Caco-2 (cell line): ENCODE measurements around the gene IFI16. TPM values are rescaled to one million over a fixed set of nuclear protein-coding genes. Genes with fewer than 3 reads are reported as not detected.

Source experiments
- BruUV-seq: library from RNA; stranded (reverse); fragments of 400-500 nt; replicated peaks from 2 replicates; lab custom pipeline; 2021; lab: Mats Ljungman, UMichigan
- CTCF ChIA-PET: fragments of 300-600 bp; sonication (Branson Sonifier 250); formaldehyde crosslinking; loops from one replicate; lab custom pipeline; 2022; ENCODE audit warnings: antibody characterized with exemption; lab: Charles Lee
- POLR2A ChIA-PET: fragments of 300-600 bp; sonication (Branson Sonifier 250); formaldehyde crosslinking; loops from one replicate; lab custom pipeline; 2022; ENCODE audit warnings: antibody characterized with exemption; lab: Charles Lee
- DNase-seq, 2 experiments: peaks; one replicate each; pipeline versions ENCODE4 v3.0.0 to v3.0.0-alpha.2; 2020 to 2022
- H3K27me3 ChIP-seq: replicated peaks from 2 replicates; pipeline ENCODE4 v1.6.0; 2011; ENCODE audit warnings: low read length; ENCODE audit not compliant: control insufficient read depth, insufficient read depth
- H3K36me3 ChIP-seq: 2 replicates; pipeline ENCODE4 v1.5.1; 2011; ENCODE audit warnings: low read length; ENCODE audit not compliant: control insufficient read depth, insufficient read depth
- H3K4me1 ChIP-seq: fragments of 250-450 bp; sonication (Bioruptor Pico); 2 replicates; pipeline ENCODE4 v1.5.1; 2020; ENCODE audit warnings: mild to moderate bottlenecking
- H3K4me3 ChIP-seq: 2 replicates; pipeline ENCODE4 v1.5.1; 2011; ENCODE audit warnings: low read depth, mild to moderate bottlenecking, control low read depth, low read length
- H3K9me3 ChIP-seq: fragments of 250-450 bp; sonication (Bioruptor Pico); 2 replicates; pipeline ENCODE4 v1.5.1; 2020; ENCODE audit warnings: mild to moderate bottlenecking, moderate library complexity
- H3K27ac Mint-ChIP-seq: one replicate; pipeline ENCODE4 v1.8.0; 2022; ENCODE audit warnings: mixed read lengths; ENCODE audit not compliant: unreplicated experiment
- H3K27me3 Mint-ChIP-seq: one replicate; pipeline ENCODE4 v1.8.0; 2022; ENCODE audit warnings: mixed read lengths; ENCODE audit not compliant: insufficient read depth, unreplicated experiment
- H3K36me3 Mint-ChIP-seq: one replicate; pipeline ENCODE4 v1.8.0; 2022; ENCODE audit warnings: mild to moderate bottlenecking, mixed read lengths; ENCODE audit not compliant: insufficient read depth, unreplicated experiment
- H3K4me1 Mint-ChIP-seq: one replicate; pipeline ENCODE4 v1.8.0; 2022; ENCODE audit warnings: low read depth, mixed read lengths; ENCODE audit not compliant: unreplicated experiment
- H3K4me3 Mint-ChIP-seq: one replicate; pipeline ENCODE4 v1.8.0; 2022; ENCODE audit warnings: mild to moderate bottlenecking, moderate library complexity, mixed read lengths; ENCODE audit not compliant: unreplicated experiment
- H3K9me3 Mint-ChIP-seq: one replicate; pipeline ENCODE4 v1.8.0; 2022; ENCODE audit warnings: mixed read lengths; ENCODE audit not compliant: unreplicated experiment
- intact Hi-C: fragments of 100-400 bp; cut with micrococcal nuclease; formaldehyde crosslinking; loops from one replicate; pipeline ENCODE4 v1.10.0; 2022; ENCODE audit not compliant: unreplicated experiment
- total RNA-seq: library from RNA; stranded (reverse); gene quantifications from 2 replicates; pipeline ENCODE4 v1.2.3, GENCODE V29; 2022
- TF ChIP-seq, protein P1 (sequence below), 2 experiments: fragments of 200-600 bp in 1 of 2; IDR thresholded peaks; 1 replicate in 1 of 2; 2 replicates in 1 of 2; pipeline versions ENCODE4 v1.5.1 to v1.8.0; 2011 to 2022; ENCODE audit warnings: antibody characterized with exemption in 1 of 2, control low read depth in 1 of 2, inconsistent platforms in 1 of 2, low read depth in 1 of 2, low read length in 1 of 2, mild to moderate bottlenecking in 1 of 2, moderate library complexity in 1 of 2; ENCODE audit not compliant: insufficient read depth in 1 of 2, severe bottlenecking in 1 of 2, unreplicated experiment in 1 of 2

The IFI16 gene
- total RNA-seq, 1 experiment from 2014 or later: not detected

DNA sequence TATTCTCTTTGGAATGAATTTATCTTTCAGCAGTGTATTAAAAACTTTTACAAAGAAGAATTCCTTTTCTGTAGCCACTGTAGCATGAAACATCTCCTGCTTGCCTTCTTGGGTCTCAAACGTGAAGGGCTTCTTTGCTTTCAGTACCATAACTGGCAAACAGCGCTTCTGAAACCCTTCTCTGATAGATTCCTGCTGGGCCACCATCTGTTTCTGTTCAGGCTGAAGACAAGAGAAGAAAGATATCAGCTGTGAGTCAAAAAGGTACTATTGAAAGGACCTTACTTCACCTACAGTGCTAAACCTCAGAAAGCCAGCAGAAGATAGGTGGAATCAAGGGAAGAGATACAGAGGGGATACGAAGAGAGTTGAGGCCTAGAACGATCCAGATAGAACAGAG lies 56.4 kb downstream of the IFI16 start:
- Mint-ChIP-seq H3K9me3 (no peaks in the 10 kb centered on the region), H3K4me1 (no peaks in the 10 kb centered on the region), H3K27ac (no peak overlapping the region), H3K36me3 (no peaks in the 10 kb centered on the region), H3K27me3 (no peaks in the 10 kb centered on the region), H3K4me3 (no peak overlapping the region)
- TF ChIP-seq, protein P1, sequence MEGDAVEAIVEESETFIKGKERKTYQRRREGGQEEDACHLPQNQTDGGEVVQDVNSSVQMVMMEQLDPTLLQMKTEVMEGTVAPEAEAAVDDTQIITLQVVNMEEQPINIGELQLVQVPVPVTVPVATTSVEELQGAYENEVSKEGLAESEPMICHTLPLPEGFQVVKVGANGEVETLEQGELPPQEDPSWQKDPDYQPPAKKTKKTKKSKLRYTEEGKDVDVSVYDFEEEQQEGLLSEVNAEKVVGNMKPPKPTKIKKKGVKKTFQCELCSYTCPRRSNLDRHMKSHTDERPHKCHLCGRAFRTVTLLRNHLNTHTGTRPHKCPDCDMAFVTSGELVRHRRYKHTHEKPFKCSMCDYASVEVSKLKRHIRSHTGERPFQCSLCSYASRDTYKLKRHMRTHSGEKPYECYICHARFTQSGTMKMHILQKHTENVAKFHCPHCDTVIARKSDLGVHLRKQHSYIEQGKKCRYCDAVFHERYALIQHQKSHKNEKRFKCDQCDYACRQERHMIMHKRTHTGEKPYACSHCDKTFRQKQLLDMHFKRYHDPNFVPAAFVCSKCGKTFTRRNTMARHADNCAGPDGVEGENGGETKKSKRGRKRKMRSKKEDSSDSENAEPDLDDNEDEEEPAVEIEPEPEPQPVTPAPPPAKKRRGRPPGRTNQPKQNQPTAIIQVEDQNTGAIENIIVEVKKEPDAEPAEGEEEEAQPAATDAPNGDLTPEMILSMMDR (IDR thresholded peaks at IDR 0.05; ENCODE audit: insufficient read depth in 1 of 2, low read depth in 1 of 2, low read length in 1 of 2, severe bottlenecking in 1 of 2, unreplicated experiment in 1 of 2): no peak
- ChIA-PET POLR2A (no interaction called here), CTCF (no interaction called here)
- DNase-seq: no peak
- intact Hi-C loops: loop anchor here (10.0 kb wide), 1 partner anchor 931 kb away; no protein-coding TSS in a partner anchor
- H3K4me1 ChIP-seq: no peaks in the 10 kb centered on the region
- H3K9me3 ChIP-seq: no peaks in the 10 kb centered on the region
- no peak overlapping the region for H3K4me3 ChIP-seq
- no peaks in the 10 kb centered on the region for H3K36me3 ChIP-seq
- H3K27me3 ChIP-seq: no peaks in the 10 kb centered on the region
- BruUV-seq: no TSS peak

DNA sequence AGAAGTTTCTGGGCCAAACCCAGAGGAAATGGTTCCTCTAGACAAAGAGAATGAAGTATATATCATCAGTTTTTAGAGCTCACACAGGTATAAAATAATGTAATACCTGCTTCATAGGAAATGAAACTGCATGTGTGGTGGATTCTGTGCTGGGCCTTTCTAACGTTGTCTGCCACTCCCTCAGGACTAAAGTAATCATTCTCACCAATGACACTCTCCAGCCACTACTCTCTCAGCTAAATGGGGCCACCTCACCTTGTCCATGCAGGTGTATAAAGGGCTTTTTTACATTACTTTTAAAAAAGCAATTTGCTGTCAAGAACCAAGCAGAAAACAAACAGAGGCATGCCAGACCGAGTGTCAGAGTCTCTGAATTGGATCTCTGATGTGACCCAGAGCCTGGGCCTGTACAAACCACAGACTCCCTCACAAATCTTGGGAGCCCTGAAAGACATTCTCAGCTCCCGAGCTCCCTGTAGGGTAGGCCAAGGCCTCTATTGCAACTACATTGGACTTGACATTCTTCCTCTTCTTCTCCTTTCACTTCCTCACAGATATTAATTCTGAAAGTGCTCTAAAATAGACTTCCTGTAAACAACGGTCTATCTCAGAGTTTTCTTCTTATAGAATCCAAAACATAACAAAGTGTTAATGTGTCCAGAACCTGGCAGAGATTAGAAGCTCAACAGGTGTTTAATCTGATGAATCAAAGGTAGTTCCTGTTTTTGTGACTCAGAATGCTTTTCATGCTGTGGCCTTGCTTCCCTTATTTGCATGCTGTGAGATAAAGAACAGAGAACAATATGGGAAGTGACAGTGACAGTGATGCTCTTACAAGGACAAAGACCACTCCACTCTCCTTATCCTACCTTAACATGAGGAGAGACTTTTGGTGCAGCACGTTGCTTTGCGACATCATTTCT lies 58.3 kb downstream of the IFI16 start:
- BruUV-seq: no TSS peak
- CTCF ChIA-PET: no interaction called here
- Mint-ChIP-seq H3K27me3 (no peaks in the 10 kb centered on the region), H3K4me3 (no peak overlapping the region), H3K36me3 (no peaks in the 10 kb centered on the region), H3K9me3 (no peaks in the 10 kb centered on the region), H3K4me1 (no peaks in the 10 kb centered on the region), H3K27ac (no peak overlapping the region)
- no peak for DNase-seq
- no peak overlapping the region for H3K4me3 ChIP-seq
- intact Hi-C loops: loop anchor here (10.0 kb wide), 1 partner anchor 933 kb away; no protein-coding TSS in a partner anchor
- H3K27me3 ChIP-seq: no peaks in the 10 kb centered on the region
- POLR2A ChIA-PET: no interaction called here
- H3K4me1 ChIP-seq: no peaks in the 10 kb centered on the region
- TF ChIP-seq, protein P1 (IDR thresholded peaks at IDR 0.05; ENCODE audit: insufficient read depth in 1 of 2, low read depth in 1 of 2, low read length in 1 of 2, severe bottlenecking in 1 of 2, unreplicated experiment in 1 of 2): no peak
- no peaks in the 10 kb centered on the region for H3K9me3 ChIP-seq
- no peaks in the 10 kb centered on the region for H3K36me3 ChIP-seq

DNA sequence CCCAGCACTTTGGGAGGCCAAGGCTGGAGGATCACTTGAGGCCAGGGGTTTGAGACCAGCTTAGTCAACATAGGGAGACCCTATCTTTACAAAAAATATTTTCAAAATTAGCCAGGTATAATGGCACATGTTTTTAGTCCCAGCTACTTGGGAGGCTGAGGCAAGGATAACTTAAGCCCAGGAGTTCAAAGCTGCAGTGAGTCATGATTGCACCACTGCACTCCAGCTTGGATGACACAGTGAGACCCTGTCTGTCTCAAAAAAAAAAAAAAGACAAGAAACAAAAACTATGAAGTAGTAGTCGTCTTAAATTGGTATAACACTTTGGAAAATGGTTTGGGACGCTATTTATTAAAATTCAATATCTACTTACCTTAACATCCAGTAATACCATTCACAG lies 59.2 kb downstream of the IFI16 start:
- Mint-ChIP-seq H3K36me3 (no peaks in the 10 kb centered on the region), H3K9me3 (no peaks in the 10 kb centered on the region), H3K27ac (no peak overlapping the region), H3K27me3 (no peaks in the 10 kb centered on the region), H3K4me3 (no peak overlapping the region), H3K4me1 (no peaks in the 10 kb centered on the region)
- no peaks in the 10 kb centered on the region for H3K36me3 ChIP-seq
- CTCF ChIA-PET: no interaction called here
- no peak overlapping the region for H3K4me3 ChIP-seq
- no peaks in the 10 kb centered on the region for H3K9me3 ChIP-seq
- TF ChIP-seq, protein P1 (IDR thresholded peaks at IDR 0.05; ENCODE audit: insufficient read depth in 1 of 2, low read depth in 1 of 2, low read length in 1 of 2, severe bottlenecking in 1 of 2, unreplicated experiment in 1 of 2): no peak
- H3K27me3 ChIP-seq: no peaks in the 10 kb centered on the region
- no TSS peak for BruUV-seq
- H3K4me1 ChIP-seq: no peaks in the 10 kb centered on the region
- intact Hi-C loops: loop anchor here (10.0 kb wide), 1 partner anchor 934 kb away; no protein-coding TSS in a partner anchor
- POLR2A ChIA-PET: no interaction called here
- DNase-seq: no peak
